K562 (cell line): ENCODE measurements around the gene TBP. TPM values are rescaled to one million over a fixed set of nuclear protein-coding genes. Genes with fewer than 3 reads are reported as not detected.
A peak's percentile ranks its signal among the peaks of the same experiment; 100 is the strongest.

ENCODE experiments used
- C11orf30 ChIP-seq: fragments of 450-650 bp; IDR thresholded peaks from 2 replicates; pipeline ENCODE4 v1.6.1; 2016; ENCODE audit warnings: low read depth, mild to moderate bottlenecking
- CC2D1A ChIP-seq: fragments of 450-650 bp; IDR thresholded peaks from 2 replicates; pipeline ENCODE4 v1.6.1; 2017; ENCODE audit warnings: mild to moderate bottlenecking
- CCAR2 ChIP-seq: fragments of 200-400 bp; formaldehyde crosslinking; IDR thresholded peaks from 2 replicates; pipeline ENCODE4 v1.6.1; 2017; ENCODE audit warnings: mild to moderate bottlenecking, low read depth, low read length
- CUX1 ChIP-seq: fragments of 200-800 bp; sonication (Bioruptor generic); IDR thresholded peaks from 2 replicates; pipeline ENCODE4 v1.6.1; 2016; ENCODE audit warnings: missing genetic modification characterization, missing compliant biosample characterization
- EP300 ChIP-seq: IDR thresholded peaks from 2 replicates; pipeline ENCODE4 v1.6.1; 2012; ENCODE audit warnings: low read length, improper control_type of control experiment
- HDAC8 ChIP-seq: fragments of 450-650 bp; IDR thresholded peaks from 2 replicates; pipeline ENCODE4 v1.6.1; 2016; ENCODE audit warnings: mild to moderate bottlenecking, missing genetic modification characterization, moderate library complexity, missing compliant biosample characterization
- HINFP ChIP-seq: fragments of 450-650 bp; conservative IDR thresholded peaks from 2 replicates; pipeline ENCODE4 v1.6.1; 2016; ENCODE audit warnings: missing genetic modification characterization, low read depth, mild to moderate bottlenecking, control low read depth, missing compliant biosample characterization
- HMBOX1 ChIP-seq: sonication (generic); IDR thresholded peaks from 2 replicates; pipeline ENCODE4 v1.6.1; 2016
- MAFK ChIP-seq: IDR thresholded peaks from 2 replicates; pipeline ENCODE4 v1.6.1; 2011; ENCODE audit warnings: low read length, improper control_type of control experiment
- NFRKB ChIP-seq: fragments of 450-650 bp; IDR thresholded peaks from 2 replicates; pipeline ENCODE4 v1.6.1; 2016; ENCODE audit warnings: low read depth
- NR3C1 ChIP-seq: sonication (generic); formaldehyde crosslinking; IDR thresholded peaks from 2 replicates; pipeline ENCODE4 v1.8.1; 2022; ENCODE audit warnings: missing genetic modification reagents
- PTRF ChIP-seq: fragments of 450-650 bp; IDR thresholded peaks from 2 replicates; pipeline ENCODE4 v1.6.1; 2016; ENCODE audit warnings: mild to moderate bottlenecking, missing genetic modification characterization, missing compliant biosample characterization
- TFE3 ChIP-seq: fragments of 450-650 bp; formaldehyde crosslinking; IDR thresholded peaks from 2 replicates; pipeline ENCODE4 v1.4.0; 2020; ENCODE audit warnings: mild to moderate bottlenecking, mixed read lengths
- ZNF280A ChIP-seq: fragments of 450-650 bp; IDR thresholded peaks from 2 replicates; pipeline ENCODE4 v1.6.1; 2018; ENCODE audit warnings: mild to moderate bottlenecking, low read depth; ENCODE audit not compliant: partially characterized antibody
- ZNF436 ChIP-seq: fragments of 250-450, 450-650 bp; sonication (Bioruptor Pico); formaldehyde crosslinking; IDR thresholded peaks from 2 replicates; pipeline ENCODE4 v1.7.0; 2020; ENCODE audit warnings: mild to moderate bottlenecking
- ZNF445 ChIP-seq: fragments of 250-450 bp; sonication (Bioruptor Pico); IDR thresholded peaks from 2 replicates; pipeline ENCODE4 v1.4.0; 2020; ENCODE audit warnings: low read depth, mild to moderate bottlenecking, moderate library complexity
- polyA plus RNA-seq, 8 experiments: library from polyadenylated mRNA; depleted of rRNA in 4 of 8; stranded (reverse) in 5 of 8; unstranded in 3 of 8; fragments of >200 nt; fragmentation: Nextera tagmentation in 2 of 8; fragmentation: Illumina TruSeq in 1 of 8; extraction: Ambion mirVana in 2 of 8; extraction: Trizol in 1 of 8; gene quantifications; 2 replicates each; pipeline versions ENCODE4 v1.2.1 to v1.2.3, GENCODE V29; 2011 to 2014; ENCODE audit warnings: inconsistent platforms in 1 of 8, missing spikeins in 1 of 8
- total RNA-seq, 7 experiments: library from RNA; depleted of rRNA in 6 of 7; stranded (reverse); fragments of >200 nt in 6 of 7; fragmentation: Illumina TruSeq in 2 of 7; extraction: Trizol in 2 of 7; gene quantifications; 2 replicates each; pipeline versions ENCODE4 v1.2.1 to v1.2.3, GENCODE V29; 2011 to 2021; ENCODE audit warnings: low replicate concordance in 1 of 7

The TBP gene
- total and polyA plus RNA-seq, 9 of the 15 experiments (the other 6 are each of a cell fraction or from before 2014, with no cell fraction given) = 28.5 to 86.1 (median 39.5) TPM

GRCh38 chr6:170572704-170573466, 18.7 kb downstream of the TBP start (continued):
- no peak for TF ChIP-seq PTRF (tag)
- no peak for TF ChIP-seq ZNF436 (CRISPR knock-in tag)
- no peak for TF ChIP-seq HINFP
- TF ChIP-seq TFE3 (CRISPR knock-in tag) = peak; percentile 89
- peak; percentile 37; the same call in 1 of the 2 replicates for TF ChIP-seq EP300
- TF ChIP-seq HDAC8 = no peak
- TF ChIP-seq NFRKB = no peak
- TF ChIP-seq CUX1 (CRISPR knock-in tag) = no peak
- TF ChIP-seq C11orf30 = peak; percentile 88
- no peak for TF ChIP-seq ZNF280A
- TF ChIP-seq CC2D1A = no peak
- no peak for TF ChIP-seq ZNF445
- TF ChIP-seq CCAR2 = no peak
- no peak for TF ChIP-seq NR3C1 (CRISPR knock-in tag)
- peak; percentile 51 for TF ChIP-seq MAFK
- peak; percentile 57 for TF ChIP-seq HMBOX1
